ENCODE data around the gene RFX5. TPM values are rescaled to one million over a fixed set of nuclear protein-coding genes. Genes with fewer than 3 reads are reported as not detected.
A peak's percentile ranks its signal among the peaks of the same experiment; 100 is the strongest.
"Not testable (repeated sequence)": the region's sequence is repeated elsewhere in the genome, so short reads cannot be mapped to it uniquely, and the experiment has no call there.

RFX5 gene
- total RNA-seq, result 21.9 TPM

DNA sequence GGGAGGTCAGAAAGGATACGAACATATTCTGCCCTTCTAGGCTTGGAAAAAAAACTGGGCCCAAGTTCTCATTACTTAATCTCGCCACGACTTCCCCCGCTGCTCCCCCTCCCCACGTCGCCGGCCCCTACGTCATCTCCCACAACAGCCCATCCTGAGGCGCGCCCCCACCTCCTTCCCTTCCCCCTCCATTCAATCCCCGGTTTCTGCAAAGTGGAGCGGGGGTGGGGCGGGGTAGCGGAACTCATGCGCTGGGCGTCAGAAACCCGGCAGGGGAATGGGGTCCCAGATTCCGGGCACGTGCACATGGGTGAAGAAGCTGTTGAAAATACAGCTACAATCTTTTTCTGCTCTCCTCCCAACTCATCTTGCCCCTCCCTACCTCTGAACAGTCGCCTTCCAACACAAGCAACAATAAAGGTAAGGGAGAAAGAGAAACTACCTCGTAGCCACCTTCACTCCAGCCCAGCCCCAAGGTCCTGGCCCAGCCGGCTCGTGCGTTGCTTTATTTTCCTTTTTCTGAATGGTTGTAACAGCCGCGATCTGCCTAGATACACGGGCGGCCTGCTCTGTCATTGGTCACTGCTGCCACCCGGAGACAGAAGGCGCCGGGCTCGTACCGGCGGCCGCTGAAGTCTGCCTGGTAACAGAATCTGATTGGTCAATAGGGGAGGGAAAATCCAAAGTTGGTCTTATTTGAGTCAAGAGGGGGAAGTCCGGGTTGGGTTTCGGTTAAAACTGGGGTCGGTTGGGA, at the start of gene RFX5:
Gene RFX5 (minus strand): TSS at position 484 of the 754 bp plus-strand sequence. CDS start 932 bp downstream, outside the sequence.
- ATAC-seq, result peak; percentile 97

GRCh38 chr1:151396265-151396664, 49.2 kb upstream of the RFX5 start:
- not testable (repeated sequence) for ATAC-seq

DNA sequence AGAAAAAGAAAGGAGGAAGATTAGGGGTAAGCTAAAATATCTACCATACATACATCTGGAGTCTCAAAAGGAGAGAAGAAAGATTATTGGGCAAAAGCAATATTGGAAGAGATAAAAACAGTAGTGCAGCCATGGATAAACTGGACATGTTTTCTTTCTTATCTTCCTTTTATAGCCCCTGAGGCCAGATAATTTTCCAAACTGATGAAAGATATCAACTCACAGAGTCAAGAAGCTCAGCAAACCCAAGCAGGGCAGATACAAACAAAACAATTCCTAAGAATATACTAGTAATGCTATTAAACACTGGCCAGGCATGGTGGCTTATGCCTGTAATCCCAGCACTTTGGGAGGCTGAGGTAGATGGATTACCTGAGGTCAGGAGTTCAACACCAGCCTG, 46.5 kb upstream of the RFX5 start:
- no peak for ATAC-seq

GRCh38 chr1:151391079-151391563, 44.1 kb upstream of the RFX5 start:
- ATAC-seq, result no peak

DNA sequence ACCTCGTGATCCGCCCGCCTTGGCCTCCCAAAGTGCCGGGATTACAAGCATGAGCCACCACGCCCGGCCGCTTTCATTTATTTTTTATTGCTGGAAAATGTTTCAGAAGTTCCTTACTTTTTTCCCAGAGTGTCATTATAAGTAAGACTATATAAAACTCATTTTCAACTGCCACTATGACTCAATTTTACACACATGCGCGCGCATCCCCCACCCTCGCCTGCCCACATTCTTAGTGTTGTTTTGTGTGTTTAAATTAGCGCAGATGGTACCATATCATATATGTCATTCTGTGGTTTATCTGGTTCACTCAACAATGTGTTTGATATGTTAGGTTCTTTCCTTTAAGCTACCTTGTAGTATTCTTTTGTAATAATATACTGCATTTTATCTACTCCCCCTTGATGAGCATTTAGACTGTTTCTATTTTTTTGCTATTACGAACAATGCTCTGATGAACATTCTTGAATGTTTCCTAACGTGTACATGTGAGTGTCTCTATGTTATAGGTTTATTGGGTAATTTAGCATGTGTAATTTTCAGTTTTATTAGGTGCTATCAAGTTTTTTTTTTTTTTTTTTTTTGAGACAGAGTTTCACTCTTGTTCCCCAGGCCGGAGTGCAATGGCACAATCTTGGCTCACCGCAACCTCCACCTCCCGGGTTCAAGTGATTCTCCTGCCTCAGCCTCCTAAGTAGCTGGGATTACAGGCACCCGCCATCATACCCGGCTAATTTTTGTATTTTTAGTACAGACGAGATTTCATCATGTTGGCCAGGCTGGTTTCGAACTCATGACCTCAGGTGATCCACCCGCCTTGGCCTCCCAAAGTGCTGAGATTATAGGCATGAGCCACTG, 43.4 kb upstream of the RFX5 start:
- ATAC-seq, result not testable (repeated sequence)

DNA sequence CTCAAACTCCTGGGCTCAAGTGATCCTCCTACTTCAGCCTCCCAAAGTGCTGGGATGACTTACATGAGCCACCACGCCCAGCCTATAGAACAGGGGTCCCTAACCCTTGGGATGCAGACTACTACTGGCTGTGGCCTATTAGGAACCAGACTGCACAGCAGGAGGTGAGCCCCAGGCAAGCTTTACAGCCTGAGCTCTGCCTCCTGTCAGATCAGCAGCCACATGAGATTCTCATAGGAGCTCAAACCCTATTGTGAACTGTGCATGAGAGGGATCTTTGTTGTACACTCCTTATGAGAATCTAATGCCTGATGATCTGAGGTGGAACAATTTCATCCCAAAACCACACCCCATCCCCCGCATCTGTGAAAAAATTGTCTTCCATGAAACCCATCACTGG, 39.0 kb upstream of the RFX5 start:
- ATAC-seq, result no peak

GRCh38 chr1:151384584-151384983, 37.5 kb upstream of the RFX5 start:
- no peak for ATAC-seq

DNA sequence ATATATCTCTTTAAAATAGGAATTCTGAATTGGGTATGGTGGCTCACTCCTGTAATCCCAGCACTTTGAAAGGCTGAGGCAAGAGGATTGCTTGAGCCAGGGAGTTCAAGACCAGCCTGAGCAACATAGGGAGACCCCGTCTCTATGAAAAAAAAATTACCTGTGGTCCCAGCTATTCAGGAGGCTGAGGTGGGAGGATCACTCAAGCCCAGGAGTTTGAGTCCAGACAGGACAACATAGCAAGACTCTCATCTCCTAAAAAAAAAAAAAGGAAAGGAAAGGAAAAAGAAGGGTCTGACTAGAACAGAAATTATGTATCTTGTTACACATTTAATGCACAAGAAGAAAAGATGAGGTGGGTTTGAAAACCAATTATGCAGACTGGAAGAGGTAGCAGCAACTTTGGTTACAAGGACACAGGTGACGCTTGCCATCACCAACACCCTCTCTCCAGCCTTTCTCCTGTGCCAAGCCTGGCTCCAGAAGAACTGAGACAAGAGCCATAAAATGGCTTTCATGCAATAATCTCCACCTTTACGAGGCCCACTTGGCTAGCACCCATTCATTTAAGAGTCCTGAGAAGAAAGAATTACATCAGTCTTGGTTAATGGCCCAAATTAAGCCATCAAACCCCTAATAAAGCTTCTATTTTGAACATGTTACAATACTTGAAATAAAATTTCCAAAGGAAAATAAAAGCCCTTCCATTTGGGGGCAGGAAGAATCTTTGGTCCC, 30.3 kb upstream of the RFX5 start:
- ATAC-seq, result no peak

- ATAC-seq, result no peak
Observed at GRCh38 chr1:151373196-151373595, 26.1 kb upstream of the RFX5 start.

DNA sequence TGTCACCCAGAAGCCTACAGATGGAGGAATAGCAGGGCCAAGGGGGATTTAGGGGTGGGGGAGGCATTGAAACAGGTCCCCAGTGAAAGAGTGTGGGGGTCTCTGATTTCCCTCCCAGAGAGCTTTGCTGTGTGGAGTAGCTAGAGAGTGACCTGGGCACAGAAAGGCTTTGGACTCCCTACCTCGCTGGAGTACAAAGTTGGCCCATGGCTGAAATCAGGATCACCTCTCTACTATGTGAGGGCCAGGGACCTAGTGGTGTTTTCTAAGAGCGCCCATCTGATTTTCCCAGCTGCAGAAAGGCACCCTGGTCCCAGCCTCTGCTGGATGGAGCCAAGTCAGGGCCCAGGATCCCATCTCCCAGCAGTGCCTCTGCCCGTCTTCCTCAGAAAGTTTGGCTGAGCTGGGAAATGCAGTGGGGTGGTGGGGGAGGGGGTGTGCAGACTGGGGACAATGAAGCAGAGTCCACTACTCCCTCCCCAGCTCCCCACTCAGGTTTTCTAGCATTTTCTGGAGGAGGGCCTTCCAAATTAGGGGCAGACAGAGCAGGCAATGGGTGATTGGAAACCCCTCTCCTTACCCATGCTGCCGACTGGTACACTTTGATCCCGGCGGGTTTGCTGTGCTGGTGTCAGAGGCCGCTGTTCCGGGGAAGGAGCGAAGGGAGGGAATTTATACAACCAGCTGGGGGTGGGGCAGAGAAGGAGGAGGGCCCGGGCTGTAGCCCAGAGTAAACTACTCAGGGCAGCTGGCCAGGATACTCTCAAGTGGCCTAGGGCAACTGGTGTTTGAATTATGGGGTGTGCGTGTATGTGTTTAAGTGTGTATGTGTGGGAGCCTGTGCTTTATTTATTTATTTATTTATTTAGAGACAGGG, 25.2 kb upstream of the RFX5 start, which contains the start of gene SELENBP1:
Gene SELENBP1 (minus strand): TSS at position 648 of the 877 bp plus-strand sequence. CDS start 64 bp downstream, at position 584.
- ATAC-seq, result peak; percentile 83

GRCh38 chr1:151371370-151372057, 24.5 kb upstream of the RFX5 start:
- peak; percentile 35 for ATAC-seq

DNA sequence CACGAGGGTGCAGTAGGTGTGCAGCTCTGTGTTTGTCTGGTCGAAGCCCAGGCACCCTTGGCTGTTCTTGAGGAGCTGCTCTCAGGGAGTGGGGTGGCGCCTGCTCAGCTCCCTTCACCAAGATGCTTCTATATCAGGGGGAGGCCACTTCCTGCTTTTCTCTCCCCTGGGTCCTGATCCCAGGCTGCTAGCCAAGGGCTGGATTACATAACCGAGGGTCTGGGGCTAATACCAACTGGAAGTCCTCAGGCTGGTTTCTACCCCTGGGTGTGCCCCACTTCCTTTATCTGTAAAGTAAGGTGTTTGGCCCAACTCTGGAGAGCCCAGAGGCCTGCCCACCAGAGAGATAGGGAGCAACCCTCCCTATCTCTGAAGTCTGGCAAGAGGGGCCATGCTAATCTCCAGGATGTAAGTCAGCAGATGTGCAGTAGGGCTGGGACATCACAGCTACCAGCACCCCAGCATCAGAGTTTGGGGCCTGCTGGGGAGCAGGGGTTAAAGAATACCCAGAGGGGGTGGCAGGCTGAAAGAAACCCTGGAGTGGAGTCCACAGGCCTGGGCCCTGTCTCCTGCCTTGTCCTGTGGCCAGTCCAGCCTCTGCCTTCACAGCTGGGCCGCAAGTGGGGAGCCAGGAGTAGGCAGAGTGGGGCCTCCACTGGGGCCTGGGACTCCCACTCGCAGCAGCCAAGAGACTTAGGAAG, 23.3 kb upstream of the RFX5 start:
- ATAC-seq, result no peak

GRCh38 chr1:151369621-151370048, 22.6 kb upstream of the RFX5 start:
- no peak for ATAC-seq

DNA sequence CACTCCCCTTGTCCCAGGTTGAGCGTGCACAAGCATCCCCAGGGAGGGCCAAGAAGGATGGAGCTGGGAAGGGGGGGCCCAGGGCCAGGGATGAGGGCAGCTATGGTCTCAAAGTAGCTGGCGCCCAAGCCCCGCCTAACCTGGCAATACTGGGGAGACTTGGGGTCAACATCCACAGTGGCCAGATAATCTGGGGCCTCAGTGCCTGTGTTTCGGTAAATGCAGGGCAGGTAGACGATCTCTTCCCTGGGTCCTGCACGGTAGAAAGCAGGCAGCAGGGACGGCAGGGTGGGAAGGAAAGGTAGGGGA, 22.2 kb upstream of the RFX5 start:
- ATAC-seq, result no peak

GRCh38 chr1:151368393-151369301, 21.6 kb upstream of the RFX5 start:
- ATAC-seq, result no peak

- no peak for ATAC-seq
Observed at GRCh38 chr1:151367658-151368392, 20.8 kb upstream of the RFX5 start.

DNA sequence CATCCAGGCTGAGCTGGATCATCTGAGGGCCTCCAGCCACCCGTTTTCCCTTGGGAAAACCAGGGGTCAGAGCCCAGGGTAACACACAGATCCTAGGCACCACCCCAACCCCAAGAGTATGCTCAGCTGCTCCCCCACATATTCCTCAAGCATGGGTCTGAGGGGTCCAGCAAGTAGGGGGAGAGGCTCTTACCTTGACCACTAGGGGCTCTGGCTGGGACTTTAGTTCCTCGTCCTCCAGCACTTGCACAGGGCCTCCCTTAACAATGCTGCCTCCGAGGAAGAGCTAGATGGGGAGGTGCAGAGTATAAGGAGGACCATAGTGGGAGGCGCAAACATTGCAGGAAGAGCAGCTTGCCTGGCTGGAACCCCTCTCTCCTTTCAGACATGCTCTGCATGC, 17.9 kb upstream of the RFX5 start:
- ATAC-seq, result no peak

DNA sequence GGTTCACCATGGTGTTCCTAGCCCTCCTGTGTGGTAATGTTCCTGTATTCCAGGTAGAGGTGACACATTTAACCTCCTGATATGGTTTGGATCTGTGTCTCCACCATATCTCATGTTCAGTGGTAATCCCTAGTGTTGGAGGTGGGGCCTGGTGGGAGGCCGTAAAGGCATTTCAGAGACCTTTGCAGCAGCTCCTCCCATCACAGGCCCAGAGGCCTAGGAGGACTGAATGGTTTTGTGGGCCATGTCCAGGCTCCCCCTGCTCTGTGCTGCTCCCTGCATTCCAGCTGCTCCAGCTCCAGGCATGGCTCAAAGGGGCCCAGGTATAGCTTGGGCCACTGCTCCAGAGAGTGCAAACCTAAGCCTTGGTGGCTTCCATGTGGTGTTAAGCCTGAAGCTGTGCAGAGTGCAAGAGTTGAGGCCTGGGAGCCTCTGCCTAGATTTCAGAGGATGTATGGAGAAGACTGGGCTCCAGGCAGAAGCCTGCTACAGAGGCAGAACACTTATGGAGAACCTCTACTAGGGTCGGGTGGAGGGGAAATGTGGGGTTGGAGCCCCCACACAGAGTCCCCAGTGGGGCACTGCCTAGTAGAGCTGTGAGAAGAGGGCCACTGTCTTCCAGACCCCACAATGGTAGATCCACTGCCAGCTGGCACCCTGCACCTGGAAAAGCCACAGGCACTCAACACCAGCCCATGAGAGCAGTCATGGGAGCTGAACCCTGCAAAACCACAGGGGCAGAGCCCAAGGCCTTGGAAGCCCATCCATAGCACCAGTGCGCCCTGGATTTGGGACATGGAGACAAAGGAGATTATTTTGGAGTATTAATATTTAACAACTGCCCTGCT, 15.5 kb upstream of the RFX5 start:
- ATAC-seq, result no peak

Data from esophagus mucosa (tissue), 1 donor.